LNCAP (cell line): ENCODE results near the gene TPCN2.

ENCODE experiments used
- TF ChIP-seq, protein P1 (sequence below): fragments of 450-650 bp; IDR thresholded peaks from 2 replicates; pipeline ENCODE4 v1.5.1; 2017; ENCODE audit warnings: mild to moderate bottlenecking

Gene TPCN2

DNA sequence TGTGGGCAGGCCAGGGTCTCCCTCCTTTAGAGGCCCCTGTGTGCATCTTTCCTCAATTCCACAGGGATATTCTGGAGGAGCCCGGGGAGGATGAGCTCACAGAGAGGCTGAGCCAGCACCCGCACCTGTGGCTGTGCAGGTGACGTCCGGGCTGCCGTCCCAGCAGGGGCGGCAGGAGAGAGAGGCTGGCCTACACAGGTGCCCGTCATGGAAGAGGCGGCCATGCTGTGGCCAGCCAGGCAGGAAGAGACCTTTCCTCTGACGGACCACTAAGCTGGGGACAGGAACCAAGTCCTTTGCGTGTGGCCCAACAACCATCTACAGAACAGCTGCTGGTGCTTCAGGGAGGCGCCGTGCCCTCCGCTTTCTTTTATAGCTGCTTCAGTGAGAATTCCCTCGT, 39.1 kb downstream of the TPCN2 start:
- TF ChIP-seq, protein P1, sequence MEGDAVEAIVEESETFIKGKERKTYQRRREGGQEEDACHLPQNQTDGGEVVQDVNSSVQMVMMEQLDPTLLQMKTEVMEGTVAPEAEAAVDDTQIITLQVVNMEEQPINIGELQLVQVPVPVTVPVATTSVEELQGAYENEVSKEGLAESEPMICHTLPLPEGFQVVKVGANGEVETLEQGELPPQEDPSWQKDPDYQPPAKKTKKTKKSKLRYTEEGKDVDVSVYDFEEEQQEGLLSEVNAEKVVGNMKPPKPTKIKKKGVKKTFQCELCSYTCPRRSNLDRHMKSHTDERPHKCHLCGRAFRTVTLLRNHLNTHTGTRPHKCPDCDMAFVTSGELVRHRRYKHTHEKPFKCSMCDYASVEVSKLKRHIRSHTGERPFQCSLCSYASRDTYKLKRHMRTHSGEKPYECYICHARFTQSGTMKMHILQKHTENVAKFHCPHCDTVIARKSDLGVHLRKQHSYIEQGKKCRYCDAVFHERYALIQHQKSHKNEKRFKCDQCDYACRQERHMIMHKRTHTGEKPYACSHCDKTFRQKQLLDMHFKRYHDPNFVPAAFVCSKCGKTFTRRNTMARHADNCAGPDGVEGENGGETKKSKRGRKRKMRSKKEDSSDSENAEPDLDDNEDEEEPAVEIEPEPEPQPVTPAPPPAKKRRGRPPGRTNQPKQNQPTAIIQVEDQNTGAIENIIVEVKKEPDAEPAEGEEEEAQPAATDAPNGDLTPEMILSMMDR = no peak

DNA sequence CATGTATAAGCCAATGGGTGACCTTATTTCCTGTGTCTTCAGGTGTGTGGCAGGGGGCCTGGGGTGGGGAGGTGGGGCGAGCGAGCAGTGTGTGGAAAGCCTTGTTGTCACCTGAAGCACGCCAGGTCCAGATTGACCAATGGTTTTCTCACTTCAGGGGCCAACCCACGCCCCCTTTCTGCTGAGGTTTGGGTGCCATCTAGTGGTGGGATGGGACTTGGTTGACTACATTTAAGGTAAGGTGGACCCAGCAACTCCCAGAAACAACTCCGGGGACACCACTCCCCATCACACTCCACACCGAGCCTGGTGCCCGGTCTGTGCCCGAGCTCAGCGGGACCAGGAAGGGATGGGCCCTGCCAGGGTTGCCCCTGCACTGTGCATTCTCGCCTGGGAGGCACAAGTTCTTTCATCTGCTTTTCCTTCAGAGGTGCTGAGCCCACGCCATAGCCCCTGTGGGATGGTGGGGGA, 40.0 kb downstream of the TPCN2 start:
- TF ChIP-seq, protein P1 = peak; percentile 73

DNA sequence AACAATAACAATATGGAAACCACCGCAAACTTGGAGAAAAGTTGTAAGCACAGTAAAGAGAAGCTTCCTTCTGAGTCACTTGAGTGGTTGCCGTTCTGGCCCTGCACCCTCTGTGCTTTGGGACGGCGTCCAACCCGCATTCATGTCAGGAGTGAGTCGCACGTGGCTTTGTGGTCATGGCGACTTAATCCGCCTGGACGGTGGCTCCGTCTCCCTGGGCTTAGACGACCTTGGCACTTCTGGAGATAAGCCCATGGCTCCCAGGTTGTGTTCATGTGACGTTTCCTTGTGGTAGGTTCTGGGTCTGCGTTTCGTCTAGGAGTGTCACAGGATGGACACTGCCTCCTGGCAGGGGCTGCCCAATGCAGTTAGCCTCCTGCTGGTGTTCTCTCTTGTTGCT, 40.5 kb downstream of the TPCN2 start:
- TF ChIP-seq, protein P1 = no peak

DNA sequence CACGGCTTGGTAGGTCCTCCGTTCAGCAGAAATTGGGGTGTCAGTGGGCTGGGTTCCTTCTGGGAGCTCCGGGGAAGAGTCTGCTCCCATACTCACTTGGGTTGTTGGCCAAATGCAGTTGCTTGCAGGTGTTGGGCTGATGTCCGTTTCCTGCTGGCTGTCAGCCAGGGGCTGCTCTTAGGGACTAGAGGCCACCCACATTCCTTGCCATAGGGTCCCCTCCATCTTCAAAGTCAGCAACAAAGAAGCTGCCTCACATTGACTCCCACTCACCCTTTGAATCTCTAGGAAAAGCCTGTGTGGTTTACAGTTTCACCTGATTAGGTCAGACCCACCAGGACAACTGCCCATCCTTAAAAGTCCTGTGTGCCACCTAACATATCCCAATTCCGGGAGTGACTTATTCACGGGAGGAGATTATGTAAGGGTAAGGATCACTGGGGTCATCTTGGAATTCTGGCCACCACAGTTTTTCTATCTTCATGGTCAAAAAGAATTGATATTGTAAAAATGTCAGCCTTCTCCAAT, 43.0 kb downstream of the TPCN2 start:
- TF ChIP-seq, protein P1 = no peak

DNA sequence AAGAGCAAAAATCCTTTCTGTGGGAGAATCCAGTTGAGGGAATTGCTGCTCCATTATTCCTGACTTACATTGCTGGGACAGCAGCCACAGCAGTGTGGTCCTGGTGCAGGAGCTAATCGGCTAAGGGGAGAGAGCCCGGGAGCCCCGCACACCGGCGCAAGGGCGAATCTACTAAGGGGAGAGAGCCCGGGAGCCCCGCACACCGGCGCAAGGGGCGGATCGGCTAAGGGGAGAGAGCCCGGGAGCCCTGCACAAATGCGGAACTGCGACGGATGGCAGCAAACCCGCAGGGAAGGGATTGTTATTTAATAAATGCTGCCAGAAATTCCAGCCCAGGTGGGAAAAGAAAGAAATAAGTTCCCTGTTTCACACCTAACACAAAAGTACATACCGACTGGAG, 43.5 kb downstream of the TPCN2 start:
- TF ChIP-seq, protein P1 = no peak

DNA sequence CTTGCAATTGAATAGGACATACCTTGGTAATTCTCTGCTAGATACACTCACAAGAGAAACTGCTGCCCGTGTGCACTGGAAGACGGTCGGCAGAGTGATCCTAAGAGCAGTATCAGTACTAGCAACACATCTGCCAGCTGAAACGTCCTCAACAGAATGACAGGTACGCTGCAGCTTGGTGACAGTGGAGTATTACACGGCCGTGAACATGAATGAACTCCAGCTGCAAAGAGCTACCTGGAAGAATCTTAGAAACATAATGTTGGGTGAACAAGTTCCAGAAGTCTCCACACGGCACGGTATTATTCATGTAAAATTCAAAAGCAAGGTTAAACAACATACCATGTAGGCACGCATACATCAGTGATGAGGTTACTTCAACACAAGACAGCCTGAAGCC, 44.4 kb downstream of the TPCN2 start:
- TF ChIP-seq, protein P1 = no peak

DNA sequence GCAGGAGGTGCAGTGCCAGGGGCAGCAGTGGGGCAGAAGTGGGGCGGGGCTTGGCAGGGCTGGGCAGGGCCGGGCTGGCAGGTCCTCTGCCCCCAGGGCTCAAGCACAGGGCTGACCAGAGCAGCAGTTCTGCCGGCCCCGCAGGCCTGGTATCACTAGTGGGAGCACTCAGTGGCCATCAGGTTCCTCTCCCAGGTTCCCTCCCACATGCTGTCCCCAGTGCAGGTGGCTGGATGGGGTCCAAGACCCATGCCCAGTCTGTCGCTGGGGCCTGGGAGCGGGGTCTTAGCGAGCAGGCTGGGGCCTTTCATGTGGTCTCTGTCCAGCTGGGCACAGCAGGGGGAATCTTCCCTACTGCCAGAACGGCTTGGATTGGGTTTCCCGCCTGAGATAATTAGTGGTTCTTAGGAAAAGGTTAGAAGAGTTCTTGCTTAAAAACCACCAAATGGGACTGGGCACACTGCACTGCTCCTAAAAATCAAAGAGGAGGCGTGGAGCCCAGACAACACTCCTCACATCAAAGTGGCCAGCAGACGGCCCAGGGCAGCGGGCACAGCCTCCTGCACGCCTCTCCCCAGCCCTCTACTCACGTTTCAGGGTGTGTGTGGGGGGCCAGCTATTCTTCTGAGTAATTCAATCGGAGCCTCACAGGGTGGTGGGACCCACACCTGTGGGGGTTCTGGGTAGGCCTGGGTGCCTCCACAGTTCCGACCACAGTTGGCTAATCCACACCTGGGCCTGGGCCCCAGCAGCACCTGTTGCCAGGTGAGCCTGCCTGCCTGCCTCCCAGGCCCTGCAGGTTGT, 45.6 kb downstream of the TPCN2 start:
- TF ChIP-seq, protein P1 = no peak
